Measurements from ENCODE around the gene ALDH16A1. TPM values are rescaled to one million over a fixed set of nuclear protein-coding genes. Genes with fewer than 3 reads are reported as not detected.

The ALDH16A1 gene
- polyA plus RNA-seq, 4 donors: 14.6 to 29.7 (median 25.2) TPM

DNA sequence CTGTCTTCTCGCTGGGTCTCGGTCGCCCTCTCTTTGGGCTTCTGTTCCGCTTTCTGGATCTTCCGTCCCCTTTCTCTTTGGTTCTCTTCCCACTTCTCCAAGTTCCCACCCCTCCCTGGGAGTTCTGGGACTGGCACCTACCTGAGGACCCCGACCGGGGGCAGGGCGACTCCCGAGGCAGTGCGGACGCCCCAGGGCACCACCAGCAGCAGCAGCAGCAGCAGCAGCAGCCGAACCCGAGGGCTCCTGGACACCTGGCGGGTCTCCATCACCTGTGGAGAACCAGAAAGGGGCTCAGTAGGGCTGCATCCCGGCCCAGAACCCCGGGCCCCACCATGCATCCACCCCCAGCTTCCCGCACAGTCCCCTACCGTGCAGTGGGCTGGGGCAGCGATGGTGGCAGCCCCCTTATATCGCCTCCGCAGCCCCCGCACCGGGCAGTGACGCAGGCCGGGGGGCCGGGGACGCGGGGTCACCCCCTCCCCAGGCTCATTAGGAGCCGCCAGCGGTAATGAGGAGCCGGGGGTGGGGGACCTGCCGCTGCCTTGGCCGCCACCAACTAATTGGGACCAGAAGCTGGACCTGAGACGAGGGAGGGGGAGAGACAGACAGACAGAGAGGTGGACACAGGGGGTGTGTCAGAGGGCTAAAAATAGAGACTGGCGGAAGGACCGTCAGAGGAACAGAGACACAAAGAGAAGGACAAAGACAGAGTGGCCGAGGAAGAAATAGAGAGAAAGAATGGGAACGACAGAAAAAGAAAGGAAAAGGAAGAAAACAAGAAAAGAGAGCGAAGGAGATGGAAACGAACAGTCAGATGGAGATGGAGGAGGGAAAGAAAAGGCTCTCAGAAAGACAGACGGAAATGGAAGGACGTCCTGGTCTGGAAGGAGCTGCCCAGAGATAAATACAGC is 29.7 kb upstream of the ALDH16A1 start, which contains the start of gene PTH2:
Gene PTH2, minus strand, starts transcription at position 371 of the 914 bp plus-strand sequence. Its CDS starts 102 bp downstream, at position 269.
- no peak for DNase-seq (ENCODE audit: low read depth in 4 of 4, low spot score in 2 of 4)

DNA sequence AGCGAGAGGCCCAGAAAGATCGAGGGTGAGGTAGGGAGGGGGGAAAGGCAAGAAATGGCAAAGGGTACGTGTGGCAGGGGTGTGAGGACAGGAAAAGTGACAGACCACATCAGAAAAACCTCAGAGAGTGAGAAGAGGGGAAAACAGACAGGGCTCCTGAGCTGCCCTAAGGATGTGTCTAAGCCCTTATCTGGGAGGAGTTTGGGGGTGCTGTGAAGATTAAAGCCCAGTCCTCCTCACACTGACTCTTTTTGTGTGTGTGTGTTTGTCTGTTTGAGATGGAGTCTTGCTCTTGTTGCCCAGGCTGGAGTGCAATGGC is 29.1 kb upstream of the ALDH16A1 start:
- DNase-seq (ENCODE audit: low read depth in 4 of 4, low spot score in 2 of 4): no peak

DNA sequence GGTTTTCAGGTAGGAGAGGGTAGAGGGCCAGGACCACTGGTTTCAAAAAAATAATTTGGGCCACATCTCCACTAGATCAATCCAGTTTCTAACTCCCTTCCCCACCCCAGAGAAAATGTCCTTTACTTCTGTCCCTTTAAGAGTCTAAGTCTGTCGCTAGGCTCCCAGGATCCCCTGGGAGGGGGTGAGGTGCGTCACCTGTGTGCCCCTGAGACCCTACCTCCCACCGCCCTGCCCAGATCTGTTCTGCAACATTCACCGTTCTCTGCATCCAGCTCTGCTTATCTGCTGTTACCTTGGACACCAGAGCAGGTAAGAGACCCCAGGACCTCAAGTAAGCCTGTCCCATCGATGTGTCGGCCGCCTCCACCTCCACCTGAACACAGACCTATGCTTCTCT is 27.8 kb upstream of the ALDH16A1 start, which contains the start of gene GFY:
Gene GFY, plus strand, starts transcription at position 211 of the 400 bp plus-strand sequence. CDS start 1,043 bp downstream, outside the sequence.
- no peak for DNase-seq (ENCODE audit: low read depth in 4 of 4, low spot score in 2 of 4)

DNA sequence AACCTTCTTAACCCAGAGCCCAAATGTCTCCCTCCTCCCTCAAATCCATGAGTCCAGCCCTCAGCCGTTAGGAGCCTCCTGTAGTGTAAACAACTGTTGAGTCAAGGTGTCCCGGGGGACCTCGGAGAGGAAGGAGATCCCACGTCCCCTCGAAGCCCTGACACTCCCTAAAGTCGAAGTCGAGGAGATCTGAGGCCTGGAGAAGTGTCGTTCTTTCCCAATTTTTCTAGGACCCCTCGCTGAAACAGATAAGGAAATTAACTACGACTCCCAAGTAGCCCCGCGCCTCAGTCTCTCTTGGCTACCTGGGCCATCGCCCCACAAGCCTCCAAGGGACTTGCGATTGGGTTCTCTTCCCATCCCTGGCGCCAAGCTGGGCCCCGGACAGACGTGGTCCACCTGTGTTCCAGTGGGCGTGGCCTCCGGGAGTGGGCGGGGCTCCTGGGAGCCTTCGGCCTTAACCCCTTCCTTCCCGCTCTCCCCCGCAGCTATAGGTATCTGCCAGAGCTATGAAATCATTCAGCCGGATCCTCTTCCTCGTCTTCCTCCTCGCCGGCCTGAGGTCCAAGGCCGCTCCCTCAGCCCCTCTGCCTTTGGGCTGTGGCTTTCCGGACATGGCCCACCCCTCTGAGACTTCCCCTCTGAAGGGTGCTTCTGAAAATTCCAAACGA is 27.0 kb upstream of the ALDH16A1 start:
- DNase-seq (ENCODE audit: low read depth in 4 of 4, low spot score in 2 of 4): no peak

DNA sequence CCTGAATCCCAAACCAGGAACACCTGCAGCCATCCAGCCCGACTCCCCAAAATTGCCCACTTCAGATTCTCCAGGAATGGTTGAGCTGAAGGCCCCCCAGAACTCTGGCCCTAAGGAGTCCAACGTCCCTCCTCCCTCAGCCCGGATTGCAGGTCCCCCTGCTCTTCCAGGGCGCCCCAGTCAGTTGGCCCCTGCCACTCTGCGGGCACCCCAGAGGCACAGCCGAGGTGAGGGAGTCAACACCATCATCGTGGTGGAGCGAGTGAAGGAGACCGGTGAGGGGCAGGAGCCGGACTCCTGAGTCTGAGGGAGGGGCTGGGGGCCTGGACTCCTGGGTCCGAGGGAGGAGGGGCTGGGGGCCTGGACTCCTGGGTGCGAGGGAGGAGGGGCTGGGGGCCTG is 25.7 kb upstream of the ALDH16A1 start:
- no peak for DNase-seq (ENCODE audit: low read depth in 4 of 4, low spot score in 2 of 4)

DNA sequence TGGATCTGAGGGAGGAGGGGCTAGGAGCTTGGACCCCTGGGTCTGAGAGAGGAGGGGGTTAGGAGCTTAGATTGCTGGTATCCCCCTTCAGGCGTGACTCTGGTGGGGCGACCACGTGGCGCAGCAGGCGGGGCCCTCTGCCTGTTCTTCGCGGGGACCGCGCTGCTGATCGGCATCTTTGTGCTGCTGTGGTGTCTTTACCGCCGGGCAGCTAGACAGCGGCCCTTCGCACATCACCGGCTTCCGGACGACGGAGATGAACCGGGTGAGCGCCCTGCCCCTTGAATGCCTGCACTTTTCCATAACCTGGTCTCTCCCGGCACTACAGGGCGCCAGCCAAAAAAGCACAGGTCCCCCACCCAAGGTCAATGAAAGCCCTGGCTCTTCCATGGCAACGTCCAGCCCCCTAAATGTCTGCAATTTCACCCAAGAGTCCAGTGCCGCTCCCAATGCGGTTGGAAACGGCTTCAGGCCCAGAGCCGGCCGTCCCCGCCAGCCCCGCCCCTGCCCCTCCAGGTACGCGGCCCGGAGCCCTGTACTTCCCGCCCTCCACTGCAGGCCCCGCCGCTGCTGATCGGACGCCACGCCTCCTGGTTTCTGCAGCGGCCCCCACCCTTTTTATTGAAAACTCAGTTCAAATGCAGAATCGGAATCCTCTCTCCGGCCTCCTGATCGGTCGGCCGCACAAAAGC is 25.0 kb upstream of the ALDH16A1 start:
- no peak for DNase-seq (ENCODE audit: low read depth in 4 of 4, low spot score in 2 of 4)

DNA sequence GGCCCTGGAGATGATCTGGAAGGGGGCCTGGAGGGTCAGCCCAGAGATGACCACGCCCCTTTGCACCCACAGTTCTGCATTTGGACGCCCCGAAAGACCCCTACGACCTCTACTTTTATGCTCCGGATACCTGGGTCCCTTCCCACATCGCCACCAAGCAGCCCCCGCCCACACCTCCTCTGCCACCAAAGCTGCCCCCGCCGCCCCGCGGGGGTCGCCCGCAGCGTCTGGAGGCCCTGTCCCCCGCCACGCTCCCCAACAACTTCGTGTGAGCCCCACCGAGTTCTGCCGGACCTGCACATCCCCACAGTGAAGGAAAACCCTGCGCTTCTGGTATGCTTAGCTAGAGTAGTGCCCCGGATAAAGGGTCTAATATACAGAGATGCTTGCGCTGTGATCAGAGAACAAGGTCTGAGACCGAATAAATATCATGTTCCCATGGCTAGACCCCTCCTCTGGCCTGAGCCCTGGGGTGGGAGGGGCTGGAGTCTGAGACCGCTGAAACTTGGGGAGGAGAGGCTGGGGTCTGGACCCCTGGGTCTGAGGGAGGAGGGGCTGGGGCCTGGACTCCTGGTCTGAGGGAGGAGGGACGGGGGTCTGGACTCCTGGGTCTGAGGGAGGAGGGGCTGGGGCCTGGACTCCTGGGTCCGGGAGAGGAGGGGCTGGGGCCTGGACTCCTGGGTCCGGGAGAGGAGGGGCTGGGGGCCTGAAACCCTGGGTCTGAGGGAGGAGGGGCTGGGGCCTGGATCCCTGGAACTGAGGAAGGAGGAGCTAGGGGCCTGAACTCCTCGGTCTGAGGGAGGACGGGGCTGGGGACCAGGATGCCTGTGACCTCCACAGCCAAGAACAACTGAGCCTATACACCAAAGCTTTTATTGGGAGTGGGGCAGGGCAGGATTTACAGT is 24.2 kb upstream of the ALDH16A1 start:
- DNase-seq (ENCODE audit: low read depth in 4 of 4, low spot score in 2 of 4): no peak

DNA sequence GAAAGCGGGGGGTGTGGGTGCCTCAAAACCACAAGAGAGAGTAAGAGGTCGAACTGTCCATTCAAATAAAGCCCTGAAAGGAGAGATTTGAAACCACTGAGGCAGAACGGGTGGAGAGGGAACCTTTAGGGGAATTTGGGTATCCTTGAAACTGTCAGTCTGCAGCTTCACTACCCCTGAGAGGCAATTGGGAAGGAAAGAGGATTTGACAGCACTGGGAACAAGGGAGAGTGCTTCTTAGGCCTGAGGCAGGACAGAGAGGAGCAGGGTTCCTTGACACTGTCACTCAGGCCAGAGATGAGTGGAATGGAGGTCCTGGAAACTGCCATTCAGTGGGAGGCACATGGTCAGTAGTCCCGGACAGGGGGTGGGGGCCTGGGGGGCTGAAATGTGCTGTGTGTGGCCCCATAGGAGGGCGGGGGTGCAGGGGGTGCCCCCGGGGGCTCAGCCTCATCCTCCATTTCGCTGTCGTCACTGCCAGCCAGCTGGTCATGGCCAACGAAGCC is 22.8 kb upstream of the ALDH16A1 start:
- DNase-seq (ENCODE audit: low read depth in 4 of 4, low spot score in 2 of 4): no peak

DNA sequence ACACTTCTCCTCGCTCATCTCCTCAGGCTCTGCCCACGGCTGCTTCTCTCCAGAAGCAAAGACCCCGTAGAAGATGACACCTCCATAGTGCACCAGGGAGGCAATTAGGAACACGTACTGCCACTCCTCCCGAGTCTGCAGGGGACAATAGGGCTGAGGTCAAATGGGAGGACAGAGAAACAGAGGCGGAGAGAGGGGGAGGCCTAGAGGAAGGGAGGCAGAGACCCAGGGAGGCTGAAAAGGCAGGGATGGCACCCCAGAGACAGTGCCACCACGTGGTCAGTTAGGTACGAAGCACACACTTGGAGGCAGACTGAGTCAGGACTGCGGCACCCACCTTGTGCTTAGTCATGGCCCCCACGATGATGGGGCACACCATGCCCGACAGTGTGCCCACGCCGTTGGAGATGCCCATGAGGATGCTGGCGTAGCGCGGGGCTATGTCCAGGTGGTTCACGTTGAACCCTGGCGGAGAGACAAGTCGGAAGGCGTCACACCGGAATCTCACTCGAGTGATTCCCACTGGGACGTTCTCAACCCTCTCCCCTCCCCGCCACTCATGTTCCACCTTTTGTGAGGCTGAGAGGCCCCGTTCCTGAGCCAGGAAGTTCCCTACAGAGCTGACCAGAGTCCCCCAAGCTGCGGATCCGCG is 22.2 kb upstream of the ALDH16A1 start:
- no peak for DNase-seq (ENCODE audit: low read depth in 4 of 4, low spot score in 2 of 4)

DNA sequence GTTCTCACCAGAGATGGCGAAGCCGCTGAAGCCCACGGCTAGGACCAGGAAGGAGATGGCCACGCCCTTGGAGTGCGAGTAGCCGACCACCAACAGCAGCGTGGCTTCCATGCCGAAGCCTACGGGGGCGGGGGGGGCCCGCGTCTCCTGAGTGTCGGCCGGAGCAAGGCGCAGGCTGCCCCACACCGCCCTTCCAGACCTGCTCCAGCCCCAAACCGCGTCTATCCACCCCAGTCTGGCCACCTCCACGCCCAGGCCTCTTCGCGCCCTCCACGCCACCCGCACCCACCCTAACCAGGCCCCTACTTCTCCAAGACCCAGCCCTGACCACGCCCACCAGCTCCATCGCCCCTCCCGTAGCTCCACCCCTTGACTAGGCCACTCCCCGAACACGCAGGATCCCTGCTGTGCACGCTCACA is 21.7 kb upstream of the ALDH16A1 start:
- no peak for DNase-seq (ENCODE audit: low read depth in 4 of 4, low spot score in 2 of 4)

DNA sequence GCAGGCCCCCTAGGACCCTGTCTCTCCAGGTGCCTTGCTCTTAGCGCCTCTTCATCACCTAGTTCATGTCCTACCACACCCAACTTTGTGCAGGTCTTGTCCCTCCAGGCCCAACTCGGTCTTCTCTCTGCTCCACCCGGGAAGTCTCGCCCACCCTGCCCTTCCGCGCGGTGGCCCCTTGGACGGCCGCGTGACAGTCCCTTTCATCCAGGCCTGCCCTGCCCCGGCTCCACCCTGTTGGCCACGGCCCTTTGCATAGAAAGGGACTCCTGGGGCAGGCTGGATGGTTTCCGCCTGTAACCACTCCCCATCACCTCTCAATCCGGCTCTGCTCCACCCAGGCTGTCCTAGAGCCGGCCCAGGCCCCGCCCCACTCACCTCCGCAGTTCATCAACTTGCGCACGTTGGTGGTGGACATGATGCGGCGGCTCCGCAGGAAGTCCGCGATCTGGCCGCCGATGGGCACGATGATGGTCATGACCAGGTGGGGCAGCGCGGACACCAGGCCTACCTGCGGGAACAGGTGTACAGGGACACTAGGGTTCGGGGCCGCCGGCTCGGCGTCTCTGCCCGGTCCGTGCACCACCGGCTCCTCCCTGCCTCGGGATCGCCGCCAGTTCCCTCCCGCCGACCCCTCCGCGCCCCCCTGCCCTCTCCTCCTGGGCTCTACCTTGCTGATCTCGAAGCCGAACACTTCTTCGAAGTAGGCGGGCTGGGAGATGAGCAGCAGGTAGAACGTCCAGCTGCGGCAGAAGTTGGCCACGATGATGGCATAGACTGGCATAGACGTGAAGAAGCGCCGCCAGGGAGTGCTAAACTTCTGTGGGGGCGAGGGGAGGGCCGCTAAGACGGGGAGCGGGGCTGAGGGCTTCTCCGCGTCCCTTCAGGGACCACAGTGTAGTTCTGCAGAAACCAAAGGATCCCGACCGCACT is 20.6 kb upstream of the ALDH16A1 start:
- DNase-seq (ENCODE audit: low read depth in 4 of 4, low spot score in 2 of 4): no peak

DNA sequence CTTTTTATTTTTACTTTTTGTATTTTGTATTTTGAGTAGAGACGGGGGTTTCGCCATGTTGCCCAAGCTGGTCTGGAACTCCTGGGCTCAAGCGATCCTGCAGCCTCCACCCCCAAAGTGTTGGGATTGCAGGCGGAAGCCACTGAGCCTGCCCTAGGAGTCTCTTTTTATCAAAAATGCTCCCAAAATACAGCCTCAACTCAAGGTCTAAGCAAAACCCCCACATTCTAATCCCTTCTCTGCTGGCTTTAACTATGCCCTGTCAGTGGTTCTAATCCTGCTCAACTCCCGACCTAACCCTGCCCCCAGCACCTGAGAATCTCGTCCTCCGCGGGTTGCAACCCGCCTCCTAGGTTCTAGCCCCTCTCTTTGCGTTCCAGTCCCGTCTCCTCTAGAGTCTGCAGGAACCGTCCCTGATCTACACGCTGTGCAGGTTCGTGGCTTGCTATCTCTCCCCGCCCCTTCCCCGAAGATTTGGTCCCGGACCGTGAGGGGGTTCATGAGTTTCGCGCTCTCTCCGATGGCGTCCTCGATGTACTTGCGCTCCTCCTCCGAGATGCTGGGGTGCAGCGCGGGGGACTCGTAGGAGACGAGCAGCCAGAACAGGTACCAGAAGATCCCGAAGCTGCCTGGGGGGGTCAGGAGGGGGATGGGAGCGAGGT is 19.7 kb upstream of the ALDH16A1 start:
- DNase-seq (ENCODE audit: low read depth in 4 of 4, low spot score in 2 of 4): no peak

DNA sequence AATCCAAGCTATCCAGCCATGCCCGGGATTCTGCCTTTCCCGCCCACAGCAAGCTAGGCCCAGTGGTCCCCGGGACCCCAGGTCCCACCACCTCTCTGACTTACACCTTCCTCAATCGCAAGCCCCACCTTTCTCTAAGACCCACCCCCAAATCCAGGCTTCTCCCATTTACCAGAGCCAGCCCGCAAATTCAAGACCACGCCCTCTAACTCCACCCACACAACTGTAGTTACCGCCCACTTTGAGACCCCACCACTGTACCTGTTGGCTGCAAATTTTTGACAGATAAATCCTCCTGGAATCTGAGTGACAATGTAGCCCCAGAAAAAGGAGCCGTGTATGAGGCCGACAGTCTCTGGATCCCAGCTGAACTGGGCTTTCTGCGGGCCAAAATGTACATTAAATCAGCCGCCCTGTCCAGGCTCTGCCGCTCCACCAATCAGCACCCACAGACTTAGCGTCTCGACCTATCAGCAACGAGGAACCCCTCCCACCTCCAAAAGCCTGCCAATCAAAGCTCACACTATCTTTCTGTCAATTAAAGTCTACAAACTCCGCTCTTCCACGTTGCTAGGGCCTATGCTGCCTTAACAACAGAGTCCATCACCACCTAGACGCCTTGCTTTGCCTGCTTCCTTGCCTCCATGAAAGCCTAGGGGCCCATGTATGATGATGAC is 18.0 kb upstream of the ALDH16A1 start:
- no peak for DNase-seq (ENCODE audit: low read depth in 4 of 4, low spot score in 2 of 4)

DNA sequence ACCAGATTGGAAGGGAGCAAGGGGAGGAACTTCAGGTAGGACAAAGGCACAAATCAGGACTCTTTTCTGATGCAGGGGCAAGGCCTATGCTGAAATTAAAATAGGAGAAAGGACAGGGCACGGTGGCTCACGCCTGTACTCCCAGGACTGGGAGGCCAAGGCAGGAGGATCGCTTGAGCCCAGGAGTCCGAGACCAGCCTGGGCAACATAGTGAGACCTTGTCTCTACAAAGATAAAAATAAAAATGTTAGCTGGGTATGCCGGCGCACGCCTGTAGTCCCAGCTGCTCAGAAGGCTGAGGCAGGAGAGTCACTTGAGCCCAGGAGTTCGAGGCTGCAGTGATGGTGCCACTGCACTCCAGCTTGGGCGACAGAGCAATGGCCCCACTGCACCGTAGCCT is 17.4 kb upstream of the ALDH16A1 start:
- DNase-seq (ENCODE audit: low read depth in 4 of 4, low spot score in 2 of 4): no peak

DNA sequence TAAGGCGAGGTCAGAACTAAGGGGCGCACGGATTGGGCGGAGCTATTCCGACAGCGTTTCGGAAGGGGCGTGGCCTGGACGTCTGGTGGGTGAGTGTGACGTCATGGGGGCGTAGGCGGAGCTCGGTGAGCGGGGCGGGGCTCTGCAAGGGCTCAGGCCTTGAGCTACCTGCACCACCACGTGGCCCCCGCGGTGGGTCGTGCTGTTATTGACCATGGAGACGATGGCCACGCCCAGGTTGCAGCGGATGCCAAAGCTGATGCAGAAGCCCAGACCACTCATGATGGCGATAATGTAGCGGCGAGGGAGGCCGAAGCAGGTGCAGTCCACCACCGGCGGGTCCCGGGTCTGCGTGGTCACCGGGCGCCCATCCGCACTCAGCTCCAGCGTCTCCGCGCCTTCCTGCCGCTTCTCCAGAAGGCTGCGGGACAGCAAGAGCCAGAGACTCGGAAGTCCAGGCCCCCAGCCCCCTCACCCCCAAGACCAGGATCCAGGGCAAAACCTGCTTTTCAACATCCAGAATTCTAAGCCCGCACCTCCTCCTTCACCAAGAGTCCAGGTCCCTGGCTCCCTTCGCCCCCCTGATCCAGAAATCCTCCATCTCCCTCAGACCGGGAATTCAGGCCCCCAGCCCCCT is 16.5 kb upstream of the ALDH16A1 start:
- no peak for DNase-seq (ENCODE audit: low read depth in 4 of 4, low spot score in 2 of 4)

DNA sequence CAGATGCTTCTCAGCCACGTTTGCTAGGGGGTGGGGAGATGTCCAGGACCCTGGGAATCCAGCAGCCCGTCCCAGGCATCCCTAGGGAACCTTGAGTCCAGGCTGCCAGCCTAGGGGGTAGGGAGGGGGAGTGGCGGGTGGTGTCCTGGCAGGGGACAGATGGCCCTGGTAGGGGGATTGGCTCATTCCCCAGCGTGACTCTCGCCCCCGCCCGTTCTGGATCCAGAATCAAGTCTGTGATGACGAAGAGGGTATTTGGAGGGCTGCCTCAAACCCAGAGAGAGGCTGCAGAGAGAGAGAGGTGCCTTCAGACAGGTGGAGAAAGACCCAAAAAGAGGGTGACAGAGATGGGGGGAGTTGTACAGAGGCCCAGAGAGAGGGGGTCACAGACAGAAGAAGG is 15.8 kb upstream of the ALDH16A1 start:
- no peak for DNase-seq (ENCODE audit: low read depth in 4 of 4, low spot score in 2 of 4)

DNA sequence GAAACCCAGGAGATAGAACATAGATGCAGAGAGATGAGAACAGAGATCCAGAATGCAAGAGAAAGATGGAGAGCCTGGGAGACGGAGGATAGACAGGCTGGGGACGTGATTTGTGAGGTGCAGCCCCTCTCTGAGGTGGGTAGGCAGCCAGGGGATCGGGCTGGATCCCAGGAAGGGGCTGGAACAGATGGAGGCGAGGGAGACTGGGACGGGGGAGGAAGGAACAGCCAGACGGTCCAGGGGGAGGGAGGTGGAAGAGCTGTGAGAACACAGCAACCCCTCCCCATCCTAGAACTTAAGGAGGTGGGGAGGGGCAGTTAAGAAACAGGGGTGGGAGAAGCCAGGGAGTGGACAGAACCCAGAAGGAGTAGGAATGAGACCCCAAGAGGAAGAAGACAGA is 14.8 kb upstream of the ALDH16A1 start:
- DNase-seq (ENCODE audit: low read depth in 4 of 4, low spot score in 2 of 4): no peak
